Common myeloid progenitor, CD34-positive (primary cell): ENCODE results near the gene PCDHGB2. TPM values are rescaled to one million over a fixed set of nuclear protein-coding genes. Genes with fewer than 3 reads are reported as not detected.
"Not testable (repeated sequence)": the region's sequence is repeated elsewhere in the genome, so short reads cannot be mapped to it uniquely, and the experiment has no call there.

Experiments
- CTCF ChIA-PET: fragments of 350-600 bp; sonication (Branson Sonifier 250); formaldehyde crosslinking; loops from one replicate; lab custom pipeline; 2021; ENCODE audit warnings: antibody characterized with exemption; lab: Charles Lee
- POLR2A ChIA-PET: fragments of 350-600 bp; sonication (Branson Sonifier 250); formaldehyde crosslinking; loops from one replicate; lab custom pipeline; 2021; ENCODE audit warnings: antibody characterized with exemption; lab: Charles Lee
- DNase-seq, 3 donors: peaks; one replicate each; pipeline versions ENCODE4 v3.0.0 to v3.0.0-alpha.2; 2013
- H3K27ac ChIP-seq, 2 experiments: 1 replicate in 1 of 2; 2 replicates in 1 of 2; pipeline ENCODE4 v1.7.0; 2013; ENCODE audit warnings: inconsistent platforms in 2 of 2, low read length in 2 of 2, mild to moderate bottlenecking in 2 of 2, low read depth in 1 of 2, moderate library complexity in 1 of 2; ENCODE audit not compliant: severe bottlenecking in 2 of 2, insufficient read depth in 1 of 2, poor library complexity in 1 of 2
- H3K27me3 ChIP-seq, 5 experiments: replicated peaks in 2 of 5; 1 replicate in 3 of 5; 2 replicates in 2 of 5; pipeline versions ENCODE4 v1.6.1 to v1.7.0; 2013; ENCODE audit warnings: low read length in 4 of 5, mild to moderate bottlenecking in 2 of 5, moderate library complexity in 2 of 5, inconsistent platforms in 1 of 5; ENCODE audit not compliant: insufficient read depth in 5 of 5, control insufficient read depth in 4 of 5
- H3K36me3 ChIP-seq, 4 experiments: 1 replicate in 2 of 4; 2 replicates in 2 of 4; pipeline versions ENCODE4 v1.6.1 to v1.7.0; 2013; ENCODE audit warnings: low read length in 3 of 4, control low read depth in 1 of 4, mild to moderate bottlenecking in 1 of 4; ENCODE audit not compliant: control insufficient read depth in 4 of 4, insufficient read depth in 4 of 4
- H3K4me1 ChIP-seq, 4 experiments: 1 replicate in 3 of 4; 2 replicates in 1 of 4; pipeline versions ENCODE4 v1.6.1 to v1.7.1; 2013; ENCODE audit warnings: low read length in 3 of 4, mild to moderate bottlenecking in 3 of 4, control low read depth in 1 of 4, inconsistent platforms in 1 of 4, moderate library complexity in 1 of 4; ENCODE audit not compliant: control insufficient read depth in 4 of 4, insufficient read depth in 4 of 4; ENCODE audit errors: control extremely low read depth in 1 of 4
- H3K4me3 ChIP-seq, 7 experiments: 1 replicate in 4 of 7; 2 replicates in 3 of 7; pipeline versions ENCODE4 v1.5.1 to v1.7.0; 2013; ENCODE audit warnings: mild to moderate bottlenecking in 7 of 7, low read length in 6 of 7, moderate library complexity in 6 of 7, inconsistent platforms in 2 of 7, low read depth in 2 of 7, control low read depth in 1 of 7; ENCODE audit not compliant: insufficient read depth in 4 of 7, control insufficient read depth in 1 of 7; ENCODE audit errors: extremely low read depth in 1 of 7
- H3K9me3 ChIP-seq, 5 experiments: 1 replicate in 4 of 5; 2 replicates in 1 of 5; pipeline versions ENCODE4 v1.6.1 to v1.7.1; 2013; ENCODE audit warnings: low read length in 4 of 5, mild to moderate bottlenecking in 2 of 5, inconsistent platforms in 1 of 5, low read depth in 1 of 5, moderate library complexity in 1 of 5; ENCODE audit not compliant: control insufficient read depth in 4 of 5, insufficient read depth in 2 of 5; ENCODE audit errors: control extremely low read depth in 1 of 5
- WGBS: methylation state at CpG from one replicate; pipeline ENCODE4 v1.1.5; 2013; ENCODE audit not compliant: insufficient coverage; 5-methylcytosine and 5-hydroxymethylcytosine counted together
- polyA plus RNA-seq: library from polyadenylated mRNA; unstranded; fragments of 120-200 nt; gene quantifications from one replicate; pipeline ENCODE4 v1.2.1, GENCODE V29; 2013

Gene PCDHGB2
- polyA plus RNA-seq = 2.4 TPM

DNA sequence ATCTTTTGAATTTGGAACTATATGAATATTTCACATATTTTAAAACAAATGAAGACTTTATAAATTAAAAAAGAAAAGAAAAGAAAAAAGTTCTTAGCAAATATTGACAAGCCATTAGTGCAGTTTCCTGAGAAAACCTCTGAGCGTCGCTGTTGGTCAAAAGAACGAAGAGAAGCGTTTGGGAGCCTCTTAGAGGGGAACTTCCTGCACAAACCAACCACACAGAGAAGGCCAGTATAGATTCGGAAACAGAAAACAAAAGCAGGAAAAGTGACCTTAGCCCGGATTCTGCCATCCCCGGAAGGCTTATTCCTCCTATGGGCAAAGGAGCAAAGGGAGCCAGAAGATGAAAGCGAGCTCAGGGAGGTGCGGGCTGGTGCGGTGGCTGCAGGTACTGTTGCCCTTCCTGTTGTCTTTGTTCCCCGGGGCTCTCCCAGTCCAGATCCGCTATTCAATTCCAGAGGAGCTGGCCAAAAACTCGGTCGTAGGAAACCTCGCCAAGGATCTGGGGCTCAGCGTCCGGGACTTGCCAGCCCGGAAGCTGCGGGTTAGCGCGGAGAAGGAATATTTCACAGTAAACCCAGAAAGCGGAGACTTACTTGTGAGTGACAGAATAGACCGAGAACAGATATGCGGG is at the start of gene PCDHGB2:
Gene PCDHGB2 (plus strand): TSS at position 205 of the 637 bp plus-strand sequence. CDS start 142 bp downstream, at position 347.
- no peak within 1 kb of the TSS for H3K27ac ChIP-seq
- H3K36me3 ChIP-seq = peaks cover 0 to 11% (median 0%) of the 10 kb centered on the region in 4 experiments
- H3K27me3 ChIP-seq = peaks cover 11 to 84% (median 47%) of the 10 kb centered on the region in 5 experiments
- H3K4me1 ChIP-seq = peaks cover 0 to 3% (median 0%) of the 10 kb centered on the region in 4 experiments
- ChIA-PET CTCF (interaction anchor here (1.2 to 1.5 kb wide), 4 partner anchors 12 to 153 kb away, joined by 3 read pairs; no protein-coding TSS in a partner anchor), POLR2A (no interaction called here)
- peak; percentile 57 to 77 (median 66) for DNase-seq
- WGBS = 12% methylated on average over 19 of the region's 24 CpGs
- H3K4me3 ChIP-seq = peak within 1 kb of the TSS; percentile 24 to 78 (median 45)
- peaks cover 9 to 77% (median 63%) of the 10 kb centered on the region in 5 experiments for H3K9me3 ChIP-seq

- H3K27me3 ChIP-seq = no peaks in the 10 kb centered on the region
- peaks cover 20 to 71% (median 49%) of the 10 kb centered on the region in 5 experiments for H3K9me3 ChIP-seq
- POLR2A ChIA-PET = no interaction called here
- no peak overlapping the region for H3K27ac ChIP-seq
- H3K4me3 ChIP-seq = no peak overlapping the region
- DNase-seq = no peak
- CTCF ChIA-PET = no interaction called here
- H3K36me3 ChIP-seq = peaks cover 10 to 30% (median 14%) of the 10 kb centered on the region in 4 experiments
- H3K4me1 ChIP-seq = no peaks in the 10 kb centered on the region
Observed at GRCh38 chr5:141313711-141314110, 46.1 kb upstream of the PCDHGB2 start.

DNA sequence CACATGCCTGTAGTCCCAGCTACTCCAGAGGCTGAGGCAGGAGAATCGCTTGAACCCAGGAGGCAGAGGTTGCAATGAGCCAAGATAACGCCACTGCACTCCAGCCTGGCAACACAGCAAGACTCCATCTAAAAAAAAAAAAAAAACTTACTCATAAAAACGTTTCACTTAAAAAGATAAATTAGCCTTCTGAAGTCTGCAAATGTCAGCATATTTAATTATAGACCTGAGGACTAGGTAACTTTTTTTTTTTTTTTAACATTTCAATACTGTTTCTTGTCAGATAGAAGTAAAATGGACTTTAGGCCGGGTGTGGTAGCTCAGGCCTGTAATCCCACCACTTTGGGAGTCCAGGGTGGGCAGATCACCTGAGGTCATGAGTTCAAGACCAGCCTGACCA is 42.8 kb upstream of the PCDHGB2 start:
- POLR2A ChIA-PET, H3K4me1 ChIP-seq, H3K27ac ChIP-seq, DNase-seq, H3K27me3 ChIP-seq, H3K4me3 ChIP-seq: not testable (repeated sequence)
- Histone ChIP-seq H3K9me3 (peaks cover 23 to 75% (median 51%) of the 10 kb centered on the region in 5 experiments), H3K36me3 (peaks cover 11 to 41% (median 24%) of the 10 kb centered on the region in 4 experiments)
- 100% methylated on average over 2 of the region's 4 CpGs for WGBS
- CTCF ChIA-PET = interaction anchor here (1.4 kb wide), 1 partner anchor 11 kb away, joined by 4 read pairs; no protein-coding TSS in a partner anchor

DNA sequence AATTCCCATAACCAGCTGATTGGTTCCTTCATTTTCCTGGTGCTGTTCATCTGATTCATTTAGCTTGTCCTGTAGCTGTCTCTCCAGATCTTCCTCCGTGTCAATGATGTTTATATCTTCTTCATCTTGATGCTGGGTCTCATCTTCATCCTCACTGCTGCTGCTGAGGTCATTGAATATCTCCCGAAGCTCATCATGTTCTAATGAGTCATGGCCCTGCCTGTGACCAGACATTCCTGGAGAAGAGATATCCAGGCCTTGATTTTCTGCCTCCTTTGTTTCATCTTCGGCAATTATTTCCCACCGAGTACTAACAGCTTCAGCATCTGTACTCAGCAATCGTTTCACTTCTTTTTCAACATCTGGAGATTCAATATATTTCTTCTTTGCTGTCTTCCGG is 40.6 kb upstream of the PCDHGB2 start:
- 98% methylated on average over 6 of the region's 6 CpGs for WGBS
- Histone ChIP-seq H3K4me3 (peak overlapping the region in 1 of 7 experiments; percentile 19), H3K36me3 (peaks cover 11 to 38% (median 24%) of the 10 kb centered on the region in 4 experiments), H3K27ac (no peak overlapping the region), H3K4me1 (peaks cover 0 to 5% (median 0%) of the 10 kb centered on the region in 4 experiments), H3K27me3 (no peaks in the 10 kb centered on the region), H3K9me3 (peaks cover 20 to 72% (median 45%) of the 10 kb centered on the region in 5 experiments)
- ChIA-PET POLR2A (no interaction called here), CTCF (interaction anchor here (1.2 to 3.5 kb wide), 12 partner anchors 15 to 245 kb away, joined by 3 to 12 read pairs (median 6); partner anchors contain the start of genes PCDHGA10, PCDHGA11, PCDHGA12 and PCDHGA2)
- no peak for DNase-seq

DNA sequence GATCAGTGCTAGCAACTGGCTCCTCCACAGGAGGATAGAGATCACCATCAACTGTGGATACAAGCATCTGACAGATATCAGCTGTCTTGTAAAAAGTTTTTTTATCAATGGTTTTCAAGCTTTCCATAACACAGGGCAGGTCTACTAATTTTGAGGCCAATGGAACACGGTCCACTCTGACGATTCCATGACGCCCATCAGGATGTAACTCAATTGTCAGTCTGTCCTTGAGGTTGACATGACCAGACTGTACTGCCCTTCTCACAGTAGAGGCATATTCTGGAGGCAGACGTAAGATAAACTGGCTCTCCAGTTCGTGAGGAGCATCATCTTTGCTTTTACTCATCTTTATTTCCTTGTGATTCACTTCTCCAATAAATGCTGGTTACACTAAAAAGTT is 40.1 kb upstream of the PCDHGB2 start:
- H3K27me3 ChIP-seq = no peaks in the 10 kb centered on the region
- ChIA-PET POLR2A (interaction anchor here (1.2 kb wide), 1 partner anchor 299 kb away, joined by 3 read pairs; the partner anchor contains the start of gene DIAPH1), CTCF (interaction anchor here (0.8 to 3.5 kb wide), 21 partner anchors 8 to 244 kb away, joined by 3 to 12 read pairs (median 5); partner anchors contain the start of genes PCDHGA10, PCDHGA11, PCDHGA12 and PCDHGA2)
- 85% methylated on average over 5 of the region's 5 CpGs for WGBS
- peaks cover 11 to 36% (median 24%) of the 10 kb centered on the region in 4 experiments for H3K36me3 ChIP-seq
- H3K27ac ChIP-seq = no peak overlapping the region
- peaks cover 0 to 5% (median 0%) of the 10 kb centered on the region in 4 experiments for H3K4me1 ChIP-seq
- peak overlapping the region in 6 of 7 experiments; percentile 80 to 97 (median 88) for H3K4me3 ChIP-seq
- no peak for DNase-seq
- H3K9me3 ChIP-seq = peaks cover 18 to 73% (median 44%) of the 10 kb centered on the region in 5 experiments

GRCh38 chr5:141320225-141321169 is 39.3 kb upstream of the PCDHGB2 start, which contains the start of gene TAF7:
Gene TAF7, minus strand, starts transcription at chr5:141320784. Its CDS starts 740 bp downstream, at chr5:141320044.
- H3K4me1 ChIP-seq = peaks cover 0 to 5% (median 0%) of the 10 kb centered on the region in 4 experiments
- peaks cover 12 to 70% (median 37%) of the 10 kb centered on the region in 5 experiments for H3K9me3 ChIP-seq
- WGBS = under 1% methylated on average over 65 of the region's 67 CpGs
- POLR2A ChIA-PET = interaction anchor here (1.2 kb wide), 1 partner anchor 298 kb away, joined by 3 read pairs; the partner anchor contains the start of gene DIAPH1
- CTCF ChIA-PET = interaction anchor here (0.5 to 3.5 kb wide), 24 partner anchors 9 to 243 kb away, joined by 3 to 12 read pairs (median 4); partner anchors contain the start of genes PCDHGA10, PCDHGA11, PCDHGA12 and PCDHGA2
- H3K27me3 ChIP-seq = no peaks in the 10 kb centered on the region
- DNase-seq = peak; percentile 96 to 98 (median 97)
- peak within 1 kb of the TSS; percentile 99 for H3K27ac ChIP-seq
- peaks cover 11 to 32% (median 22%) of the 10 kb centered on the region in 4 experiments for H3K36me3 ChIP-seq
- peak within 1 kb of the TSS; percentile 62 to 97 (median 87) for H3K4me3 ChIP-seq
